Activated CD4-positive, alpha-beta T cell treated with anti-CD3 and anti-CD28 coated beads, Interleukin-2, amount 10 ng/mL, durations not matched to agents 7 days and 5 days (primary cell): ENCODE results near the gene ILDR1. TPM values are rescaled to one million over a fixed set of nuclear protein-coding genes. Genes with fewer than 3 reads are reported as not detected.
A peak's percentile ranks its signal among the peaks of the same experiment; 100 is the strongest.
"Not testable (repeated sequence)": the region's sequence is repeated elsewhere in the genome, so short reads cannot be mapped to it uniquely, and the experiment has no call there.

Source experiments
- CTCF ChIA-PET: fragments of 350-600 bp; sonication (Branson Sonifier 250); formaldehyde crosslinking; loops from one replicate; lab custom pipeline; 2021; ENCODE audit warnings: antibody characterized with exemption; lab: Charles Lee
- POLR2A ChIA-PET: fragments of 350-600 bp; sonication (Branson Sonifier 250); formaldehyde crosslinking; loops from one replicate; lab custom pipeline; 2021; ENCODE audit warnings: antibody characterized with exemption; lab: Charles Lee
- DNase-seq: peaks from one replicate; pipeline ENCODE4 v3.0.0-alpha.2; 2020
- H3K27ac Mint-ChIP-seq: one replicate; pipeline ENCODE4 v1.8.0; 2021; ENCODE audit warnings: mild to moderate bottlenecking, moderate library complexity, mixed read lengths
- H3K27me3 Mint-ChIP-seq: one replicate; pipeline ENCODE4 v1.8.0; 2021; ENCODE audit warnings: mixed read lengths
- H3K36me3 Mint-ChIP-seq: one replicate; pipeline ENCODE4 v1.8.0; 2021; ENCODE audit warnings: low read depth, mixed read lengths
- H3K4me1 Mint-ChIP-seq: one replicate; pipeline ENCODE4 v1.8.0; 2021; ENCODE audit warnings: mixed read lengths
- H3K4me3 Mint-ChIP-seq: one replicate; pipeline ENCODE4 v1.8.0; 2021; ENCODE audit warnings: mild to moderate bottlenecking, moderate library complexity, mixed read lengths
- H3K9me3 Mint-ChIP-seq: one replicate; pipeline ENCODE4 v1.8.0; 2021; ENCODE audit warnings: mixed read lengths
- total RNA-seq, 2 experiments: library from RNA; stranded (reverse); gene quantifications; one replicate each; pipeline ENCODE4 v1.2.3, GENCODE V29; 2021

The ILDR1 gene
- total RNA-seq: under 1 TPM in 1 of 2 experiments, not detected in 1; 0.17 TPM

GRCh38 chr3:122021811-122022401 lies at the start of gene ILDR1:
TSS of gene ILDR1 (minus strand) at chr3:122022247. CDS start at chr3:122022077, 170 bp downstream.
- DNase-seq: no peak
- POLR2A ChIA-PET: no interaction called here
- H3K4me3 Mint-ChIP-seq: peak within 1 kb of the TSS; percentile 57
- H3K36me3 Mint-ChIP-seq: no peaks in the 10 kb centered on the region
- peaks cover 39% of the 10 kb centered on the region for H3K27me3 Mint-ChIP-seq
- no peak within 1 kb of the TSS for H3K27ac Mint-ChIP-seq
- CTCF ChIA-PET: interaction anchor here (3.2 kb wide), 1 partner anchor 9 kb away, joined by 8 read pairs; no protein-coding TSS in a partner anchor
- H3K9me3 Mint-ChIP-seq: no peaks in the 10 kb centered on the region
- H3K4me1 Mint-ChIP-seq: peaks cover 7% of the 10 kb centered on the region

DNA sequence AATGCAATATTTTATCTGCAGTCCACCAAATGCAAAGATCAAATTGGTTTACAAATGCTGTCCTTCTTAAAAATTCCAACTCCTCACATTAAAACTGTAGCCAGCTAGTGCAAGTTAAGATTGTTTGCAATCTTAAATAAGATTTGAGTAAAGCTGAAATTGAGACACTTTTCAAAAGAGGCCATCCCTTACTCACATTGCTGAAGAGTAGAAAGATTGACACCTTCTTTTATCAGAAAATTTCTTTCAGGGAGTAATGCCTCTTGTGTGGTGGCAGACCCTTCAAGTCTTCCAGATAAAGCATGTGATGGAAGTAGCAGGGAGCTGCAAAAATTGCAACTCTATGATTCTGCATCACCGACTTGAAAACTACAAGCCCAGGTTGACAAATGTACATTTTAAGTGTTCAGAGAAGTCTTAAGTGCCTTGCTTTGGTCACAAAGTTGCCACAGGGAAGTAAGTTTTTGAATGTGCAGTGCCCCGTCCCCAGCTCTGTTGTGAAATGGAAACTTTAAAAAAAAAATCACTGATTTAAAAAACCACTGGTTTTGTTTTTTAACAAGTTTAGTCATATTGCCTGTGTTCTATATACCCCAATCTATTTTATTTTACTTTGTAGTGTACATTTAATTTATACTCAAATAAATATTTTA lies 45.7 kb upstream of the ILDR1 start:
- Mint-ChIP-seq H3K36me3 (no peaks in the 10 kb centered on the region), H3K27me3 (no peaks in the 10 kb centered on the region), H3K4me1 (peaks cover 14% of the 10 kb centered on the region), H3K4me3 (no peak overlapping the region), H3K9me3 (peaks cover 4% of the 10 kb centered on the region), H3K27ac (peak overlapping the region; percentile 10)
- POLR2A ChIA-PET: no interaction called here
- DNase-seq: no peak
- CTCF ChIA-PET: no interaction called here

DNA sequence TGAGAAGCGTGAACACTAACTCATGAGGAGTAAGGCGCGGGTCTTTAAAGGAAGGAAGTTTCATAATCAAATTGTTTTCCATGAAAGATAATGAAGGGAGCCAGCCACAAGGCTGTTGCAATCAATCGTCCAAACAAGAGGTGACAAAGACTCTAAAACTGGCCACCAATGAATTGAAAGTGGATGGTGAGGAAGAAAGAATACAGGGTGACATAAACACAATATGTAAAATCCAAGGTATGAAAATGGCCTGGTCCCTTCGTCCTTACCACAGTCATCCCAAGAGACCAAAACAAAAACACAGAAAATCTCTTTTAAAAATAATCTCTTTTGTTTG lies 45.1 kb upstream of the ILDR1 start:
- DNase-seq: no peak
- peaks cover 14% of the 10 kb centered on the region for H3K4me1 Mint-ChIP-seq
- peak overlapping the region; percentile 18 for H3K4me3 Mint-ChIP-seq
- H3K9me3 Mint-ChIP-seq: peaks cover 4% of the 10 kb centered on the region
- ChIA-PET POLR2A (no interaction called here), CTCF (no interaction called here)
- H3K27me3 Mint-ChIP-seq: no peaks in the 10 kb centered on the region
- H3K27ac Mint-ChIP-seq: peak overlapping the region; percentile 41
- H3K36me3 Mint-ChIP-seq: no peaks in the 10 kb centered on the region

- Mint-ChIP-seq H3K9me3 (peaks cover 4% of the 10 kb centered on the region), H3K4me3 (peak overlapping the region; percentile 18), H3K27me3 (no peaks in the 10 kb centered on the region), H3K4me1 (peaks cover 14% of the 10 kb centered on the region), H3K27ac (peak overlapping the region; percentile 41), H3K36me3 (no peaks in the 10 kb centered on the region)
- ChIA-PET CTCF (interaction anchor here (1.6 to 1.9 kb wide), 2 partner anchors 12 to 35 kb away, joined by 4 to 6 read pairs; partner anchors contain the start of gene CD86), POLR2A (interaction anchor here (0.6 kb wide), 1 partner anchor 406 kb away, joined by 3 read pairs; the partner anchor contains the start of gene HCLS1)
- no peak for DNase-seq
Measured at GRCh38 chr3:122066331-122067213, 44.5 kb upstream of the ILDR1 start.

DNA sequence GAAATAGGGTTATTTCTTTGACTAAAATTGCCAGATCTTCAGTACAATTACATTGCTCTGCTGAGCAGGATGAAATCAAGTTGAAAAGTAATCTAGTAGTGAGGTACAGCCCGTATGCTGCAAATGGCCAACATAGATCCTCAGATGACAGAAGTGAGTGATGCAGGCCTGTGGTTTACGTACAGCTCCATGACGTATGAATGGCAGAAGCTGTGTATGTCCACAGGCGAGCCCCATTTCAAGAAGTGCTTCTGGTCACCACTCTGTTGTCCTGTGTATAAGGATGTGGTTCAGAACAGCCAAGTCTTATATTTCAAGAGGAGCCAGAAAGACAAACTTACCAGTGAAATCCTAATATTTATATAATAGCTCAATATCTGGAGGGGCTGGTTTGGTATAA lies 42.3 kb upstream of the ILDR1 start:
- no peaks in the 10 kb centered on the region for H3K9me3 Mint-ChIP-seq
- H3K27me3 Mint-ChIP-seq: peaks cover 3% of the 10 kb centered on the region
- ChIA-PET CTCF (interaction anchor here (1.1 to 1.9 kb wide), 4 partner anchors 9 to 180 kb away, joined by 3 to 6 read pairs (median 4); partner anchors contain the start of gene CD86), POLR2A (no interaction called here)
- no peak overlapping the region for H3K27ac Mint-ChIP-seq
- DNase-seq: no peak
- no peak overlapping the region for H3K4me3 Mint-ChIP-seq
- H3K36me3 Mint-ChIP-seq: no peaks in the 10 kb centered on the region
- H3K4me1 Mint-ChIP-seq: peaks cover 14% of the 10 kb centered on the region

DNA sequence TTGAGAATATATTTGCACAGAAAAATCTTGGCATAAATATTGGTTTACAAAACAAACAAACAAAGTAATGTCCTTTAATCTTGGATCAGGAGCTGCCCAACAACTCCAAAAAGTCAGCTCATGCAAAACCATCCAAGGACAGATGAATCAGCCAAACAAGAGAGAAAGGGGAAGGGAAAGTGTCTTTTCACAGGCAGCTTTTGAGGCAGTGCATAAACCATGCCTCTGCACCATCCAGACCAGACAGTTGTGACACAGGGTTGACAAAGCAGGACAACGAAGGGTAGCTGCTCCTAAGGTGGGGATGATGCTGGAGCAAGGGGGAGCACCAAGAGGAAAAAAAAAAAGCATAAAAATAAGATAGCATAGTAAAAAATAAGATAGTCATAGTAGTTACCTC lies 41.9 kb upstream of the ILDR1 start:
- Mint-ChIP-seq H3K27me3 (peaks cover 5% of the 10 kb centered on the region), H3K36me3 (peaks cover 2% of the 10 kb centered on the region), H3K4me1 (peaks cover 14% of the 10 kb centered on the region), H3K9me3 (no peaks in the 10 kb centered on the region), H3K27ac (no peak overlapping the region), H3K4me3 (no peak overlapping the region)
- CTCF ChIA-PET: interaction anchor here (0.7 to 1.8 kb wide), 3 partner anchors 12 to 613 kb away, joined by 3 to 5 read pairs (median 3); no protein-coding TSS in a partner anchor
- POLR2A ChIA-PET: no interaction called here
- DNase-seq: no peak

GRCh38 chr3:122060040-122060698 lies 38.1 kb upstream of the ILDR1 start:
- H3K27me3 Mint-ChIP-seq: peaks cover 21% of the 10 kb centered on the region
- CTCF ChIA-PET: interaction anchor here (1.1 kb wide), 1 partner anchor 11 kb away, joined by 3 read pairs; no protein-coding TSS in a partner anchor
- no peak overlapping the region for H3K4me3 Mint-ChIP-seq
- H3K4me1 Mint-ChIP-seq: no peaks in the 10 kb centered on the region
- POLR2A ChIA-PET: no interaction called here
- H3K27ac Mint-ChIP-seq: no peak overlapping the region
- peaks cover 2% of the 10 kb centered on the region for H3K36me3 Mint-ChIP-seq
- no peaks in the 10 kb centered on the region for H3K9me3 Mint-ChIP-seq
- no peak for DNase-seq

DNA sequence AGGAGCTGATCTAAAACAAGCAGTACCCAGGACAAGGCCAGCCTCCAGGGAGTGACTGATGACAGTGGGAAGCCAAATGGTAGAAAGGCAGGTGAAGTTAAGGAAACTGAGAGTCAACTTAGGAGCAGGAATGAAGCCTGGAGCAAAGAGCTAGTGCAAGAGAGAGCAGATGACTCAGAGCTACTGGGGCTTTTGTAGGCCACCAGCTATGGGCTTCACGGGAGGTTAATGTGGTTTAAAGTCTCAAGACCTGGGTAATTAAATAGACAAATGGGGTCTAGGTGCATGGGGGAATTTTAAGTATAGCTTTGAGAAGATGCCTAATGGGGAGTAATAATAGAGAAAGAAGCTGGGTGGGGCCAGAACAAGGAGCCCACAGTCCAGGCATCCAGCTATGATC lies 36.2 kb upstream of the ILDR1 start:
- peaks cover 27% of the 10 kb centered on the region for H3K27me3 Mint-ChIP-seq

GRCh38 chr3:122057671-122058070 lies 35.6 kb upstream of the ILDR1 start:
- POLR2A ChIA-PET: no interaction called here

More for the DNA sequence above, 36.2 kb upstream of the ILDR1 start:
- H3K36me3 Mint-ChIP-seq: peaks cover 2% of the 10 kb centered on the region
- no peak overlapping the region for H3K27ac Mint-ChIP-seq
- no peak for DNase-seq
- ChIA-PET CTCF (interaction anchor here (1.2 kb wide), 1 partner anchor 44 kb away, joined by 3 read pairs; no protein-coding TSS in a partner anchor), POLR2A (no interaction called here)
- no peak overlapping the region for H3K4me3 Mint-ChIP-seq
- no peaks in the 10 kb centered on the region for H3K9me3 Mint-ChIP-seq
- H3K4me1 Mint-ChIP-seq: no peaks in the 10 kb centered on the region

DNA sequence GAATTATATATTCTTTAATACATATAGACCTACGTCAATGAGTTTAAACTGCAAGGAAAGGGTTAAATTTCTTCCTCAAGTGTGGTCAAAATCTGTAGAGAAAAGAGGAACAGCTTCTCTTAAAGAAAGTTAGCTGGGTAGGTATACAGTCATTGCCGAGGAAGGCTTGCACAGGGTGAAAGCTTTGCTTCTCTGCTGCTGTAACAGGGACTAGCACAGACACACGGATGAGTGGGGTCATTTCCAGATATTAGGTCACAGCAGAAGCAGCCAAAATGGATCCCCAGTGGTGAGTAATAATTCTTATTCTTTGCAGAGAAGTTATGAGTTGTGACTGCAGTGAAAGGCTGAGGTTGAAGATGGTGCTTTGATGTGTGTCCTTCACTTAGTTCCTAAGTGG lies 33.2 kb upstream of the ILDR1 start, which contains the start of gene CD86:
Gene CD86, plus strand, starts transcription at position 148 of the 400 bp plus-strand sequence. Its CDS starts 128 bp downstream, at position 276.
- no peaks in the 10 kb centered on the region for H3K9me3 Mint-ChIP-seq
- no peak within 1 kb of the TSS for H3K4me3 Mint-ChIP-seq
- H3K27me3 Mint-ChIP-seq: peaks cover 41% of the 10 kb centered on the region
- CTCF ChIA-PET: interaction anchor here (1.4 kb wide), 1 partner anchor 10 kb away, joined by 6 read pairs; no protein-coding TSS in a partner anchor
- no peaks in the 10 kb centered on the region for H3K4me1 Mint-ChIP-seq
- no peak within 1 kb of the TSS for H3K27ac Mint-ChIP-seq
- DNase-seq: no peak
- POLR2A ChIA-PET: no interaction called here
- H3K36me3 Mint-ChIP-seq: peaks cover 2% of the 10 kb centered on the region

More at GRCh38 chr3:122057671-122058070, 35.6 kb upstream of the ILDR1 start:
- Mint-ChIP-seq H3K4me1 (no peaks in the 10 kb centered on the region), H3K36me3 (peaks cover 2% of the 10 kb centered on the region), H3K27me3 (peaks cover 27% of the 10 kb centered on the region), H3K9me3 (no peaks in the 10 kb centered on the region), H3K4me3 (no peak overlapping the region), H3K27ac (no peak overlapping the region)
- CTCF ChIA-PET: interaction anchor here (1.2 kb wide), 1 partner anchor 45 kb away, joined by 3 read pairs; no protein-coding TSS in a partner anchor
- DNase-seq: no peak

- Mint-ChIP-seq H3K4me3 (no peak overlapping the region), H3K36me3 (no peaks in the 10 kb centered on the region), H3K9me3 (no peaks in the 10 kb centered on the region), H3K4me1 (no peaks in the 10 kb centered on the region), H3K27ac (no peak overlapping the region), H3K27me3 (peaks cover 39% of the 10 kb centered on the region)
- ChIA-PET CTCF (interaction anchor here (1.4 kb wide), 1 partner anchor 12 kb away, joined by 5 read pairs; no protein-coding TSS in a partner anchor), POLR2A (no interaction called here)
- DNase-seq: no peak
Measured at GRCh38 chr3:122052968-122053367, 30.9 kb upstream of the ILDR1 start.

DNA sequence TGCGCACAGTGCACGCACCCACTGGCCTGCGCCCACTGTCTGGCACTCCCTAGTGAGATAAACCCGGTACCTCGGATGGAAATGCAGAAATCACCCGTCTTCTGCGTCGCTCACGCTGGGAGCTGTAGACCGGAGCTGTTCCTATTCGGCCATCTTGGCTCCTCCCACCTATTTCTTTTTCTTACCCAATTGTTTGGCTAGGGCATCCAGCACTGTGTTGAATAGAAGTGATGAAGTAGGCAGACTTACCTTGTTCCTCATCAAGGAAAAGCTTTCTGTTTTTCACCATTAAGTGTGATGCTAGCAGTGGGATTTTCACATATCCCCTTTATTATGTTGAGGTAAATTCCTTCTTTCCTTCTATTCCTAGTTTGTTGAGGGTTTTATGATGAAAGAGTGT lies 25.7 kb upstream of the ILDR1 start:
- H3K4me1 Mint-ChIP-seq, H3K4me3 Mint-ChIP-seq, H3K9me3 Mint-ChIP-seq, POLR2A ChIA-PET, CTCF ChIA-PET, DNase-seq, H3K27ac Mint-ChIP-seq, H3K36me3 Mint-ChIP-seq: not testable (repeated sequence)
- peaks cover 23% of the 10 kb centered on the region for H3K27me3 Mint-ChIP-seq
